ENCODE data around the gene SLC26A8. TPM values are rescaled to one million over a fixed set of nuclear protein-coding genes. Genes with fewer than 3 reads are reported as not detected.
"Not testable (repeated sequence)": the region's sequence is repeated elsewhere in the genome, so short reads cannot be mapped to it uniquely, and the experiment has no call there.

SLC26A8 gene
- polyA plus RNA-seq, 3 donors, result 0.52 to 1.7 (median 1.5) TPM

GRCh38 chr6:35919827-35920751 lies 104.4 kb downstream of the SLC26A8 start:
- peaks cover 0 to 5% (median 0%) of the 10 kb centered on the region in 3 donors for H3K27me3 Mint-ChIP-seq (ENCODE audit: low read depth in 3 of 3)
- H4K20me1 ChIP-seq (ENCODE audit: insufficient read depth, low read length), result no peaks in the 10 kb centered on the region
- H2AFZ ChIP-seq (ENCODE audit: insufficient read depth, low read depth, low read length, poor library complexity, severe bottlenecking), result peak overlapping the region; percentile 92
- H3K9me3 Mint-ChIP-seq, result no peaks in the 10 kb centered on the region
- TF ChIP-seq CTCF (IDR thresholded peaks at IDR 0.05), result no peak
- H3K27ac Mint-ChIP-seq, result peak overlapping the region; percentile 76 to 98 (median 94)
- H3K4me1 Mint-ChIP-seq, result peaks cover 35% of the 10 kb centered on the region
- peaks cover 3 to 15% of the 10 kb centered on the region in 2 donors for H3K36me3 ChIP-seq (replicated peaks in 1 of 2; ENCODE audit: control insufficient read depth in 1 of 2, insufficient read depth in 2 of 2, low read length in 2 of 2)
- peaks cover 32 to 41% of the 10 kb centered on the region in 2 donors for H3K4me1 ChIP-seq (ENCODE audit: control insufficient read depth in 1 of 2, insufficient read depth in 2 of 2, low read length in 2 of 2)
- H3K9me3 ChIP-seq (replicated peaks in 1 of 2; ENCODE audit: control insufficient read depth in 1 of 2, insufficient read depth in 1 of 2, low read length in 2 of 2), result no peaks in the 10 kb centered on the region
- peak overlapping the region; percentile 61 to 90 for H3K27ac ChIP-seq (ENCODE audit: low read depth in 1 of 2, low read length in 2 of 2)
- DNase-seq, result peak; percentile 53 to 83 (median 68)
- peak overlapping the region; percentile 99 for H3K4me3 Mint-ChIP-seq
- peak overlapping the region; percentile 73 to 97 (median 96) for H3K4me3 ChIP-seq (replicated peaks in 1 of 3; ENCODE audit: low read depth in 2 of 3, low read length in 3 of 3)
- H3K79me2 ChIP-seq (ENCODE audit: insufficient read depth, low read length), result peaks cover 64% of the 10 kb centered on the region
- H3K36me3 Mint-ChIP-seq, result peaks cover 11 to 21% of the 10 kb centered on the region in 2 donors
- peak overlapping the region; percentile 99 for H3K4me2 ChIP-seq (replicated peaks; ENCODE audit: extremely low read depth, low read length, poor library complexity, severe bottlenecking)
- under 1% methylated on average over 30 of the region's 50 CpGs for WGBS (ENCODE audit: insufficient coverage)
- peak overlapping the region; percentile 80 for H3K9ac ChIP-seq (ENCODE audit: insufficient read depth, low read length, poor library complexity, severe bottlenecking)
- intact Hi-C loops (cut with micrococcal nuclease), result loop anchor here in 1 of 2 donors (10.0 kb wide), 1 partner anchor 95 kb away; no protein-coding TSS in a partner anchor
- no peaks in the 10 kb centered on the region for H3K27me3 ChIP-seq (ENCODE audit: control insufficient read depth in 2 of 2, insufficient read depth in 2 of 2, low read length in 2 of 2)

DNA sequence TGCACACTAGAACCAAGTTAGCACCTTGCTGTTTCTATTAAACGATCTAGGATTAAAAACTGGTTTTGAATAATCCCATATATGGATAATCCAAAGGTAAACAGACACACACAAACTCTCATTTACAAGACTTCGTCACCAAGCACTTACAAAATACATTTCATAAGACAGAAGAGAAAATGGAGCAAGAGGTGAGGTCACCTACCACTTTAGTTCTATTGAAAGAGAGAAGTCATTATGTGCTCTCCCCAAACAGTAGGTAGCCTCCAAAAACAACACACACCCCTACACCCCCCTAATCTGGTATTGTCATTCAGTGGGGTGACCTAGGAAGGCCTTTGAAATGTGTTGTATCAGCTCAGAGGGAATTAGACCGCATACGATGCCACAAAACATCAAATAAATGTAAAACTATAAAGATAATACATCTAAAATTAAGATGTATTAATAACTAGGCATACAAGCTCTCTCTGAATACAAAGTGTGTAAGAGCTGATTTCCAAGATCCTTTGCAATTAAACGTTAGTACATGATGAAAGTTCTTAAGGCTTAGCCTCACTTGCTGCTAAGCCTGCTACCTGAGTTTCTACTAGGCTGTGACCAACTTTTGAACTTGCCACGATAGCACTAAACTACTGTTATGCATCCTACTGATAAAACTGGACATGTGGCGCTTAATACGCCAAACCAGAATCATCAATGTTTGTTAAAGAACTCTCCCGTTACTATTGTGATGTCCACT lies 105.2 kb downstream of the SLC26A8 start:
- H3K9me3 Mint-ChIP-seq, result no peaks in the 10 kb centered on the region
- H3K4me1 ChIP-seq (ENCODE audit: control insufficient read depth in 1 of 2, insufficient read depth in 2 of 2, low read length in 2 of 2), result peaks cover 32 to 41% of the 10 kb centered on the region in 2 donors
- H3K4me3 ChIP-seq (replicated peaks in 1 of 3; ENCODE audit: low read depth in 2 of 3, low read length in 3 of 3), result peak overlapping the region; percentile 73 to 97 (median 96)
- H3K36me3 Mint-ChIP-seq, result peaks cover 17 to 26% of the 10 kb centered on the region in 2 donors
- peaks cover 35% of the 10 kb centered on the region for H3K4me1 Mint-ChIP-seq
- WGBS (ENCODE audit: insufficient coverage), result 0% methylated on average over 2 of the region's 9 CpGs
- H4K20me1 ChIP-seq (ENCODE audit: insufficient read depth, low read length), result no peaks in the 10 kb centered on the region
- H3K79me2 ChIP-seq (ENCODE audit: insufficient read depth, low read length), result peaks cover 72% of the 10 kb centered on the region
- H3K36me3 ChIP-seq (replicated peaks in 1 of 2; ENCODE audit: control insufficient read depth in 1 of 2, insufficient read depth in 2 of 2, low read length in 2 of 2), result peaks cover 10 to 24% of the 10 kb centered on the region in 2 donors
- peak overlapping the region; percentile 61 to 90 for H3K27ac ChIP-seq (ENCODE audit: low read depth in 1 of 2, low read length in 2 of 2)
- intact Hi-C loops (cut with micrococcal nuclease), result no loop called here
- H3K27me3 Mint-ChIP-seq (ENCODE audit: low read depth in 3 of 3), result peaks cover 0 to 5% (median 0%) of the 10 kb centered on the region in 3 donors
- H3K9ac ChIP-seq (ENCODE audit: insufficient read depth, low read length, poor library complexity, severe bottlenecking), result peak overlapping the region; percentile 80
- no peaks in the 10 kb centered on the region for H3K9me3 ChIP-seq (replicated peaks in 1 of 2; ENCODE audit: control insufficient read depth in 1 of 2, insufficient read depth in 1 of 2, low read length in 2 of 2)
- peak; percentile 51 to 75 (median 67) for DNase-seq
- peak overlapping the region; percentile 99 for H3K4me2 ChIP-seq (replicated peaks; ENCODE audit: extremely low read depth, low read length, poor library complexity, severe bottlenecking)
- peak overlapping the region; percentile 99 for H3K4me3 Mint-ChIP-seq
- no peak for TF ChIP-seq CTCF (IDR thresholded peaks at IDR 0.05)
- H3K27ac Mint-ChIP-seq, result peak overlapping the region; percentile 76 to 98 (median 94)
- H2AFZ ChIP-seq (ENCODE audit: insufficient read depth, low read depth, low read length, poor library complexity, severe bottlenecking), result peak overlapping the region; percentile 92
- no peaks in the 10 kb centered on the region for H3K27me3 ChIP-seq (ENCODE audit: control insufficient read depth in 2 of 2, insufficient read depth in 2 of 2, low read length in 2 of 2)

DNA sequence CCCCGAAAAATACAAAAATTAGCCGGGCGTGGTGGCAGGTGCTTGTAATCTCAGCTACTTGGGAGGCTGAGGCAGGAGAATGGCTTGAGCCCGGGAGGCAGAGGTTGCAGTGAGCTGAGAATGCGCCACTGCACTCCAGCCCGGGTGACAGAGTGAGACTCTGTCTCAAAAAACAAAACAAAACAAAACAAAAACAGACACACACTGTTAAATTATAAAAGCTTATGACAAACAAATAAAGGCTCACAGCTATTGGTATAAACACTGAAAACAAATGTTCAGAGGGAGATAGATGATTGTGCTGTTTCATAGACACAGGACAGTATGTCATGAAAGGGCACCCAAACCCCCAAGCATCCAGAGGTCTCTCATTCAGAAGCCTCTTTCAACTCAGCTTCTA lies 107.5 kb downstream of the SLC26A8 start:
- not testable (repeated sequence) for H3K9me3 Mint-ChIP-seq

More for the DNA sequence above, 107.5 kb downstream of the SLC26A8 start:
- DNase-seq; H3K27me3 Mint-ChIP-seq (ENCODE audit: low read depth in 3 of 3); H4K20me1 ChIP-seq (ENCODE audit: insufficient read depth, low read length); H3K27me3 ChIP-seq (ENCODE audit: control insufficient read depth in 2 of 2, insufficient read depth in 2 of 2, low read length in 2 of 2); intact Hi-C loops (cut with micrococcal nuclease); H3K9ac ChIP-seq (ENCODE audit: insufficient read depth, low read length, poor library complexity, severe bottlenecking); H3K4me3 ChIP-seq (replicated peaks in 1 of 3; ENCODE audit: low read depth in 2 of 3, low read length in 3 of 3); H3K4me3 Mint-ChIP-seq; H3K9me3 ChIP-seq (replicated peaks in 1 of 2; ENCODE audit: control insufficient read depth in 1 of 2, insufficient read depth in 1 of 2, low read length in 2 of 2); H2AFZ ChIP-seq (ENCODE audit: insufficient read depth, low read depth, low read length, poor library complexity, severe bottlenecking); H3K4me2 ChIP-seq (replicated peaks; ENCODE audit: extremely low read depth, low read length, poor library complexity, severe bottlenecking): not testable (repeated sequence)
- Histone ChIP-seq H3K79me2 (ENCODE audit: insufficient read depth, low read length) (peaks cover 91% of the 10 kb centered on the region), H3K27ac (ENCODE audit: low read depth in 1 of 2, low read length in 2 of 2) (peak overlapping the region in 1 of 2 donors; percentile 1), H3K4me1 (ENCODE audit: control insufficient read depth in 1 of 2, insufficient read depth in 2 of 2, low read length in 2 of 2) (peaks cover 32 to 41% of the 10 kb centered on the region in 2 donors), H3K36me3 (replicated peaks in 1 of 2; ENCODE audit: control insufficient read depth in 1 of 2, insufficient read depth in 2 of 2, low read length in 2 of 2) (peaks cover 16 to 47% of the 10 kb centered on the region in 2 donors)
- peaks cover 35 to 48% of the 10 kb centered on the region in 2 donors for H3K36me3 Mint-ChIP-seq
- H3K27ac Mint-ChIP-seq, result peak overlapping the region in 3 of 7 donors; percentile 3 to 25 (median 12)
- WGBS (ENCODE audit: insufficient coverage), result 95% methylated on average over 3 of the region's 6 CpGs
- peaks cover 35% of the 10 kb centered on the region for H3K4me1 Mint-ChIP-seq

Measured in CD14-positive monocyte (primary cell).